ENCODE measurements around the gene CCDC178.
"Not testable (repeated sequence)": the region's sequence is repeated elsewhere in the genome, so short reads cannot be mapped to it uniquely, and the experiment has no call there.

CCDC178 gene

DNA sequence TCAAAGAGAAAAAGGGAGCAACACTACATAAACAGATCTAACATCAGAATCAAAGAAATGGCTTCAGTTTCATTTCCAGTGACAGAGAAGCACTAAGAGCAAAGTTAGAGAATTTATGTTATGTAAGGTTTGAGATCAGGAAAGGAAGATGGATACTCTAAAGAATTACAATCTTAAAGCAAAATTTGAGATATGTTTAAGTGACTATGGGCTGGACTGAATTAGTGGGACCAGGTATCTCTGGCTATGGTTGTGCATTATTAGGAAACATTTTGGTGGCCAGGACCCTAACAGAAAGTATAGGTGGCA is 208.2 kb downstream of the CCDC178 start:
- DNase-seq (ENCODE audit: low read depth in 3 of 3, low spot score in 1 of 3), result no peak

- DNase-seq (ENCODE audit: low read depth in 3 of 3, low spot score in 1 of 3), result peak in 1 of 3 donors; percentile 3
Measured at GRCh38 chr18:33231474-33232317, 208.8 kb downstream of the CCDC178 start.

- no peak for DNase-seq (ENCODE audit: low read depth in 3 of 3, low spot score in 1 of 3)
Measured at GRCh38 chr18:33212363-33212762, 228.2 kb downstream of the CCDC178 start.

DNA sequence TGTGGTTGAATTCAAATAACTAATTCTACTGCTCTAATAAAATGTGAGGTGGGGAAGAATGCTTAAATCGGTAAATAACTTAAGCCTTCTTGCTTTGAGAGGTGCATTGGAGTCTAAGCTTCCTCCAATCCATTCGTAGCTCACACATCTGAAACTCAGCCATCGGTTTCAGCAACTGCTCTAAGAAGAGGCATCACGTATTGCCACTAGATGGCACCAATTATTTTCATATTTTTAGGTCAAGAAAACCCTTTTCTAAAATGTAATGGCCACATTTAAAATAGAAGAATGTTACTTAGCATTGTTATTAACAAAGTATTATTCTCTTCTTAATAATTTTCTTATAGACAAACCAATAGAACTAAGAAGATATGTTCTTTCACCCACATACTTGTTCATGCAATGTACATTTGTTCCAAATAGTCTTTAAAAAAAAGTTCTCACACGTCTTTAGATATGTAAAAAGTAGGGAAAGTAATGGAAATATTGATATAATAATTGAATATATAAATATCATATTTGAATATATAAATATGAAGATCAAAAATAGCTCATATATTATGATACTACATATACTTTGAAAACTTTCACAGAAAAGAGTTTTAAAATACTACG is 229.8 kb downstream of the CCDC178 start:
- DNase-seq (ENCODE audit: low read depth in 3 of 3, low spot score in 1 of 3), result no peak

GRCh38 chr18:33205777-33206176 is 234.7 kb downstream of the CCDC178 start:
- no peak for DNase-seq (ENCODE audit: low read depth in 3 of 3, low spot score in 1 of 3)

GRCh38 chr18:33201509-33201926 is 239.0 kb downstream of the CCDC178 start:
- DNase-seq (ENCODE audit: low read depth in 3 of 3, low spot score in 1 of 3), result no peak

DNA sequence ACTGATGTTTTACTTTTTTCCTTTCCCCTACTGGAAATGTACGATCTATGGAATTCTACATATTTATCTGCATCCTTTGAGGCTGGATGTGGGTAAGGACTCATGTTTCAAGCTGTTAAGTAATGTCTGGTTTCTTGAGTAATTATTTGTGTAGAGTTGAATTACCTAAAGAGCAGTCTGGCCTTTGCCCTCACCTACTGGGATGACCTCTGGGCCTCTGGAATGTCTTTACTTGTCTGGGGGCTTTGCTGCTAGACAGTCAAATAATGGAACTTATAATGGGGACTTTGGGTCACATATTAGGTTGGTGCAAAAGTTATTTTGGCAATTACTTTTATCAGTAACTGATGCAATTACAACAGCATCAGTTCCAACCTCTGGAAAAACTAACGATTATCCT is 244.7 kb downstream of the CCDC178 start:
- DNase-seq (ENCODE audit: low read depth in 3 of 3, low spot score in 1 of 3), result no peak

DNA sequence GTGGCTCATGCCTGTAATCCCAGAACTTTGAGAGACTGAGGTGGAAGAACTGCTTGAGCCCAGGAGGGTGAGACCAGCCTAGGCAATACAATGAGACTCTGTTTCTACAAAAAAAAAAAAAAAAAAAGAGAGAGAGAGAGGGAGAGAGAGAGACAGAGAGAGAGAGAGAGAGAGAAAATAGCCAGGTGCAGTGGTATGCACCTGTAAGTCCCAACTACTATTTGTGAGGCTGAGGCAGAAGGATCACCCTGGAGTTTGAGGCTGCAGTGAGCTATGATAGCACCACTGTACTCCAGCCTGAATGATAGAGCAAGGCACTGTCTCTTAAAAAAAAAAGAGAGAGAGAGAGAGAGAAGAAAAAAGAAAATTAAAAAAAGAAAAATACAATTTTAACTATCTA is 245.7 kb downstream of the CCDC178 start:
- DNase-seq (ENCODE audit: low read depth in 3 of 3, low spot score in 1 of 3), result no peak

DNA sequence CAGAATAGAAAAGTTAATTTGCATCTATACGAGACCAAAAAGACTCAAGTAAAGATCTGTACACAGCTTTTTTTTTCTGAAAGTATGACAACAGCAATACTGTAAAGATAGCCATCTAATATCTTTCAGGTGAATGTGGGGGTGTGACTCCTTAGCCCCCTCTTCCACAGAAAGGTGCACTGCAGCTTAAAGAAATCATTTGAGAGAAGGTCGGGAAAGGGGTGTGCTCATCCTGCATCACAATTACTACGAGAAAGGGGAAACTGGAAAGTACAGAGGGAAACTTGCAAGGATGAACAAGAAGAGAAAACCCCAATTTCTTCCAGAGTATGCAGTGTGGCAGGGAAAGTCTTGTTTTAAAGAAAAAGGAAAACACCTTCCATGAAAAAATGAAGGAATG is 255.6 kb downstream of the CCDC178 start:
- DNase-seq (ENCODE audit: low read depth in 3 of 3, low spot score in 1 of 3), result no peak

DNA sequence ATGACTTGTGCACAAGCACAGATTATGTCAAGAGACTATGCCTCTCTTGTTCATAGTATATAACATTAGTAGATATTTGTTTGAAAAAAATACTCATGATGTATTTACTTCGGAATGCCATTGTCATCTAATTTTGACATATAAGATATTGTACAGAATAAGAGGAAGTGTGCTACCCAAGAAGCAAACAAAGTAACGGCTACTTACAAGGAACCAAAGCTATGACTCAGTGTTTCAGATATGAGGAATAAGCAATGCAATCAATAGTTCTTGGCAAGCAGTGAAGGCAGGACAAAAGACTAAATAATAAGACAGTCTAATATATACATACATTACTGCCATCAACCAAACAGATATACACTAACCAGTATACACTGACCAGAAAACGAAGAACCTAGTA is 256.3 kb downstream of the CCDC178 start:
- no peak for DNase-seq (ENCODE audit: low read depth in 3 of 3, low spot score in 1 of 3)

DNA sequence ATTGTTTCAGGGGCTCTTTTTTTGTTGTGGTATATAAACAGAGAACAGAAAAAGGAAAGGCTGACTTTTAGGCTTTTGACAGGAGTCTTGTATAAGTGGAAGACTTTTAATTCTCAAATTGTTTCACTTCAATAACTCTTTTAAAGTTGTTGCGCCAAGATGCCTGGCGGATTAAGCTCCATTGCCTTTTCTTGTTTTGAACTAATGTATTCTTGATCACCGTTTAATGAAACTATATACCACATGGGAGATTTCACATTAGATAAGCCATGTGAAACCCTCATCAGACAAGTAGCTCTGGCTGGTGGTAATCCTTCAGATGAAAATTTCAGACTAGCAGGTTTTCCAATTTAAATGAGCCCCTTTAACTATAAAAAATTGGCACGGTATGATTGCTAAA is 257.4 kb downstream of the CCDC178 start:
- no peak for DNase-seq (ENCODE audit: low read depth in 3 of 3, low spot score in 1 of 3)

DNA sequence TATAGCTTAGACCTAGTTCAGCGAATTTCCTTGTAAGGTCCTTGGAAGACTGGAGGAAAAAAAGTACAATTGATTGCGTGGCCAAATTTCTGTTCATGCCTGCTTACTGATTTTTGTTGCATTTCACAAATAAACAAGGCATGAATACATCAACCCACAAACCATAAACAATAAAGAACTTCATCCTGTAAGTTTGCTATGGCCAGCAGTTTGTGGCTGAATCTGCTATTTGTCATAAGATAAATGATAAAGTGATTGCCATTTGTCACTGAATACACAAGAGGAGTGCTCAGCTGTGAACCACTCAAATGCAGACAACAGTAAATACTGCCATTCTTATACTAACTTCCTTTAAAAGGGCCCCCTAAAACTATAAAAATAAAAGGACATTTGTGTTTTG is 259.5 kb downstream of the CCDC178 start:
- no peak for DNase-seq (ENCODE audit: low read depth in 3 of 3, low spot score in 1 of 3)

DNA sequence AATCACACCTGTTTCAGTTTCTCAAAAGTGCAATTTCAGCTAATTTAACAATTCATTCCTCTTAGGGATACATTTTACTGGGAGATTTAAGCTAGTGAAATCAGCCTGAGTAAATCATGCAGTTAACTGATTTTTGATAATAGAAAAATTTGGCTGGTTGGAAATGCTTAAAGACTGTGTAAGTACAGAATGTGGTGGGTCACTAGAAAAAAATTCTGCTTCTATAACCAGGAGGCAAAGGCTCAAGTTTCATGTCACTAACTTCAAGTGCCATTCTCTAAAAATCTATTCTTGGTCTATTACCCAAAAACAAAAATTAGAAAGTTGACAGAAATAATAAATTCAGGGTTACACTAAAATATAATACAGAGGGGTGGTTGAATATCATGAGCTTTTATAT is 271.3 kb downstream of the CCDC178 start:
- no peak for DNase-seq (ENCODE audit: low read depth in 3 of 3, low spot score in 1 of 3)

DNA sequence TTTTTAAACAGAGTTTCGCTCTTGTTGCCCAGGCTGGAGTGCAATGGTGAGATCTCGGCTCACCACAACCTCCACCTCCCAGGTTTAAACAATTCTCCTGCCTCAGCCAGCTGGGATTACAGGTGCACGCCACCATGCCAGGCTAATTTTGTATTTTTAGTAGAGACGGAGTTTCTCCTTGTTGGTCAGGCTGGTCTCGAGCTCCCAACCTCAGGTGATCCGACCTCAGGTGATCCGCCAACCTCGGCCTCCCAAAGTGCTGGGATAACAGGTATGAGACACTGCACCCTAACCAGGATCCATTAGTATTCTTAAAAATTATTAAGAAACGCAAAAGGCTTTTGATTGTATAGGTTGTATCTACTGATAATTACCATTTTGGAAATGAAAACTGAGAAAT is 276.4 kb downstream of the CCDC178 start:
- DNase-seq (ENCODE audit: low read depth in 3 of 3, low spot score in 1 of 3), result not testable (repeated sequence)

GRCh38 chr18:33161131-33161530 is 279.4 kb downstream of the CCDC178 start:
- no peak for DNase-seq (ENCODE audit: low read depth in 3 of 3, low spot score in 1 of 3)

GRCh38 chr18:33159151-33159550 is 281.4 kb downstream of the CCDC178 start:
- DNase-seq (ENCODE audit: low read depth in 3 of 3, low spot score in 1 of 3), result no peak

DNA sequence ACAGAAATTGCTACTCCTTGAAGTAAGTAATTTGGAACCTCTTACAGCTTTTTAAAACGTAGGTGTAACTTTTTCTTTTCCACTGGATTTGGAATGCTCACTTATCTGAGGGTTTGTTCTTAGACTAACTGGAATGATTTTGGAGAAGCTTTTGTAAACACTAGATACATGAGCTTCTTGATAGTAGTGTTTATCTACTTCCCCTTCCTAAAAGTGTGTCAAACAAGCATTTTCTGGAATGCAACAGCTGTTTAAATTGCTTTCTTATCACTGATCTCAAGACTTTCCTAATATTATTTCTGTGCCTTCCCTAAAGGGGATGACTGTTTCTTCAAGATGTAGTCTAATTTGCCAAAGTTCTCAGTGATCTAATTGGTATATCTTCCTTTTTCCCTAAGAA is 282.6 kb downstream of the CCDC178 start:
- DNase-seq (ENCODE audit: low read depth in 3 of 3, low spot score in 1 of 3), result no peak

DNA sequence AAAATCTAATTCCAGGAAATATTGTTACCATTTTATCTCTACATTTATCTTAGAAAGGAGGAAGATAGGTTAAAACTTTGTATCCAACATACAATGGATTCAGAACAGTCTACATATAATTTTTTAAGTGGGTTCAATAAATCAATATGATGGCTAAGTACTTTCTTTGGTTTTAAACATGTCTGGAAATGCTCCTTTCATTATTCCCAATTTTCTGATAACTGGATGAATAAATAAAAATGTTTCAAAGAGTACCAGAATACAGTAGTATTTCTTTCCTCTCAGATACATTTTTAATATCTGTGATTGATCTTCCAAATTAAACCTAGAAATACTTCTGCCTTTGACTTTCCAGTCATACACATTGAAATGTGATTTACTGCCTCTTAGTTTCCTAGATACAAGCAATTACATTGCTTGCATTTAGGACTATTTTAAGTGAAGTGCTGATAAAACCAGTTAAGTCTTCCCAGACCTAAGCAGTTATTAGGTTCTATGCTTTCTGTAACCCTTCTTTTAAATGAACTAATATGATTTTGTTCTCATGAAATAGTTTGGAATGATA is 283.5 kb downstream of the CCDC178 start:
- no peak for DNase-seq (ENCODE audit: low read depth in 3 of 3, low spot score in 1 of 3)

- no peak for DNase-seq (ENCODE audit: low read depth in 3 of 3, low spot score in 1 of 3)
Measured at GRCh38 chr18:33154049-33154448, 286.5 kb downstream of the CCDC178 start.

DNA sequence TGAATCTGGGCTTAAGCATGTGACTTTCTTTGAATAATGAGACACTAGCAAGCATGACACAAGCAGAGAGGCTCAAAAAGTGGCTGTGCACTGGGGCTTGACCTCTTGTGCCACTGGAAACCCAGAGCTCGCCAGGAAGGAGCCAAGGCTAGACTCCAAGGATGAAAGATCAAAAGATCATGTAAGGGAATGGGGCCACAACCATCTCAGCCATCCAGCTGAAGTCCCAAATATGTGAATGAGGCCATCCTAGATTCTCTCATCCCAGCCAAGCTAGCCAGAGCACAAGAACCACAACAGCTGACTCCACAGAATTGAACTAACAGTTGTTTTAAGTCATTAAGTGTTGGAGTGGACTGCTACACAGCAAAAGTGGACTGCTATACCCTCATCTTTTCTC is 288.1 kb downstream of the CCDC178 start:
- no peak for DNase-seq (ENCODE audit: low read depth in 3 of 3, low spot score in 1 of 3)

DNA sequence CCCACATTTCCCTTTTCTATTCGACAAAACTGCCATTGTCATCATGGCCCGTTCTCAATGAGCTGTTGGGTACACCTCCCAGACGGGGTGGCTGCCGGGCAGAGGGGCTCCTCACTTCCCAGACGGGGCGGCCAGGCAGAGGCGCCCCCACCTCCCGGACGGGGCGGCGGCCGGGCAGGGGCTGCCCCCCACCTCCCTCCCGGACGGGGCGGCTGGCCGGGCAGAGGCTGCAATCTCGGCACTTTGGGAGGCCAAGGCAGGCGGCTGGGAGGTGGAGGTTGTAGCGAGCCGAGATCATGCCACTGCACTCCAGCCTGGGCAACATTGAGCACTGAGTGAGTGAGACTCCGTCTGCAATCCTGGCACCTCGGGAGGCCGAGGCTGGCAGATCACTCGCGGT is 292.7 kb downstream of the CCDC178 start:
- DNase-seq (ENCODE audit: low read depth in 3 of 3, low spot score in 1 of 3), result not testable (repeated sequence)

- DNase-seq (ENCODE audit: low read depth in 3 of 3, low spot score in 1 of 3), result no peak
Measured at GRCh38 chr18:33146014-33146413, 294.5 kb downstream of the CCDC178 start.
